HG03175 (cell line): ENCODE measurements around the gene IGFL2.
"Not testable (repeated sequence)": the region's sequence is repeated elsewhere in the genome, so short reads cannot be mapped to it uniquely, and the experiment has no call there.

Experiments used
- ATAC-seq: cut with Tn5 transposase; IDR thresholded peaks from one replicate; pipeline ENCODE4 v1.9.1; 2021; ENCODE audit warnings: mild to moderate bottlenecking, moderate library complexity; ENCODE audit not compliant: unreplicated experiment

IGFL2 gene

DNA sequence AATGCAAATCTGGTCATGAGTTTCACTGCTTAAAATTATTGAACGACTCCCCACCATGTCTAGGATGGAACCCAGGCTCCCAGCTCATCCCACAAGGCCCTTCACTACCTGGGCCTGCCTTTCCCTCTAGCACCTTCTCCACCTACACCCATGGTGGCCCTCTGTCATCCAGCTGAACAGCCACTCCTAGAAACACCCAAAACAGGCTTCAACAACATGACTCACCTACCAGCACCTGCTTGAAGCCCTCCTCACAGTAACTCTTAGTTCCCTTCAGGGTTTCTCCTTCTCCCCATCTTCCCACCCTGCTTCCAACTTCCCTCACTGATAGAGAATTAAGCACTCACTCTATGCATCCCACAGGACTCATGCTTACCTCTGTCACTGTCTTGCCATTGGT, 6.6 kb upstream of the IGFL2 start:
- ATAC-seq: no peak

- no peak for ATAC-seq
Observed at GRCh38 chr19:46142294-46142693, 5.7 kb upstream of the IGFL2 start.

DNA sequence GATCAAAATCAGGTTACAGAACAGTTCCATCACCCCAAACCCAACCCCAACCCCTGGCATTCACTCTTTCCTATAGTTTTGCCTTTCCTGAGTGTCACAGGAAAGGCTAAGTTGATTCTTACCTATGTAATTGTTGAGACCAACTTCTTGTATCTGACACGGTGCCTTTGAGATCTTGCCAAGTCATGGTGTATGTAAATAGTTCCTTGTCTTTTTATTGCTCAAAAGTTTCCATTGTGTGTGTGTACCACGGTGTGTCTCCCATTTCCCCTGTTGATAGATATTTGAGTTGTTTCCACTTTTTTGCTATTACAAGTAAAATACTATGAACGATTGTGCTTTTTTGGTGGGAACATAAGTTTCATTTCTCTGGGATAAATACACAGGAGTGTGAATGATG, 3.3 kb upstream of the IGFL2 start:
- ATAC-seq: no peak

DNA sequence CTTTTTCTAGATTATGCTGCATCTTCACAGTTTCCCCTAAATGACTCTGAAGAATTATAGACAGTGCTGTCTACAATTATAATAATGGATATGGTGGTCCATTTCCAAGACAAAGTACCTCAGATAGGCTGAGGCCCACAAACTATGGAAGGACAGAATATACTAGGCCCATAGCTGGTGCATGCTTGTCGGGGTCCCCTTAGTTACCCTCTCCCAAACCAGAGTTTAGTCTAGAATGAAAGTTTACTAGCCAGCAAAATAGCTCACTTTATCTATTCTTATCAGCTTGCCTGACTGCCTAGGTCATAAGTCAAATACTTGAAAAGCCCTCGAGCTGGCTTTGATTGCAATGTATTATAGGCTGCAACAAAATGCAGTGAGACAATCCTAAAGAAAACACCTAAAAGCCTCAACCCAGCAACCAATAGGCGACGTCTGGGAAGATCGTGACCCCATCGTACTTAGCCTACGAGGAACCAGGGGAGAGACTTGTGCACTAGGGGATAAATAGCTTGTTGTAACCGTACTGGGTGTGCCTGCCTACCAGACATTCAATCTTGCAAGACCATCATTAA, 785 bp upstream of the IGFL2 start:
- ATAC-seq: no peak

DNA sequence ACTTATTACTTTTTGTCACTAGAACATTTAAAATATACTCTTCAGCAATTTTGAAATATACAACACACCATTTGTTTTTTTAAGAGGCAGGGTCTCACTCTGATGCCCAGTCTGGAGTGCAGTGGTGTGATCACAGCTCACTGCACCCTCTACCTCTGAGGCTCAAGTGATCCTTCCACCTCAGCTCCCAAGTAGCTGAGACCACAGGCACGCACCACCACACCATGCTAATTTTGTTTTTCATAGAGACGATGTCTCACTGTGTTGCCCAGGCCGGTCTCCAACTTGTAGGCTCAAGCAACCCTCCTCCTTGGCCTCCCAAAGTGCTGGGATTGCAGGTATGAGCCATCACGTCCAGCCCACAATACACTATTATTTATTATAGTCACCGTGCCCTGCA, 2.6 kb downstream of the IGFL2 start:
- no peak for ATAC-seq

- ATAC-seq: no peak
Observed at GRCh38 chr19:46155237-46155636, 7.2 kb downstream of the IGFL2 start.

- no peak for ATAC-seq
Observed at GRCh38 chr19:46159418-46160232, 11.6 kb downstream of the IGFL2 start.

- ATAC-seq: no peak
Observed at GRCh38 chr19:46160233-46160775, 12.3 kb downstream of the IGFL2 start.

GRCh38 chr19:46161642-46162257, 13.7 kb downstream of the IGFL2 start:
- not testable (repeated sequence) for ATAC-seq

GRCh38 chr19:46162731-46163130, 14.7 kb downstream of the IGFL2 start:
- ATAC-seq: no peak

DNA sequence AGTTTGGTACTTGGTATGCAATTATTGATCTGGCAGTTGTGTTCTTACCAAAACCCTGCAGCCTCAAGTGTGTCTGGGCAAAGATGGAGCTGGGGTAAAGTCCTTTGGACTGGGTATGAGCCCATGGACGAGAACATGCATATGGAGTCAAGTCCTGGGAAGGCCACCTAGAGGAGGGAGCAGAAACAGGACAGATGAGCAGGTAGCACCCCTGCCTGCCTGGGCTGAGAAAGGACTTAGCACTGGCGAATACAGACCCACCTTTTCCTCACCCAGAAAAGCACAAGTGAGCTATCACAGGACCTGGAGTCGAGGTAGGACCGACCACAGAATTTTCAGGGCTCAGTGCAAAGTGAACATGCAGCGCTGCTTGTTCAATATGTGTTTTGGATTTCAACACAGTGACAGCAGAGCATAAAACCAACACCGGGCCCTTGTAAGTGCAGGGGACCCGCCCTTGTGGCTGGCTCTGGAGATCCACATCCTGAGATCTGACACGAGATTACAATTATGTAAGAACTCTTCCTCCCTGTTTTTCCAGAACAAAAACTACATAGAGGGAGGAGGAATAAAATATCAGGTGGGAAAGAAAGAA, 25.9 kb downstream of the IGFL2 start:
- no peak for ATAC-seq

DNA sequence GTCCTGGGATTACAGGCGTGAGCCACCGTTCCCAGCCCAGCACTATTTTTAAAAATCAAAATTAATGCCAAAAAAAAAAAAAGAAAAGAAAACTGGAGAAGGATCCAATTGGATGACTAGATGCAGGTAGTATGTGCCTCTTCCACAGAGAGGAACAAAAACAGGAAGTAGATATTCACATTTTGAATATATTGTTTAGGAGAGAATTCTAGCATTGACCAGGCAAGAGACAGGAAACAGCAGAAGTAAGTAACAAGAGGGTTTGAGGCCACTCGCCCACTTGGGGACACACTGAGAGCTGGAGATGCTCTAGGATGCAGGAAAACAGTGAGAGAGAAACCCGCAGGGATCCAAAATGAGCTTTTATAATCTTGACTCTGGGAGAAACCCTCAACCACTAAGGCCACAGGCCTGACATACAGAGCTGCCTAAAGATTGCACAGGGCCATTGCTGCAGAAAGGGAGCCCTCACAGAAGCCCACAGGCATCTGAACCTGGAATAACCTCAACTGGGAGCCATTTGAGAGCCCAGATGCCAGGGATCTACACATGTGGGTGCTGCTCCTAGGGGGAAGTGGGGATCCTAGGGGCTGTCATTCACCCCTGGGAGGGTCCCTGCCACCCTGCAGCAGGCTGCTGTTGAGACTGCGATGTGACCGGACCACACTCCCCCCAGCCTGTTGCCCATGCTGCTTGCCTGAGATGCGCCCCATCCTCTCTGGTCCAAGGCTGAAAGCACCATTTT, 28.2 kb downstream of the IGFL2 start:
- ATAC-seq: no peak

- no peak for ATAC-seq
Observed at GRCh38 chr19:46179076-46179759, 31.2 kb downstream of the IGFL2 start.

DNA sequence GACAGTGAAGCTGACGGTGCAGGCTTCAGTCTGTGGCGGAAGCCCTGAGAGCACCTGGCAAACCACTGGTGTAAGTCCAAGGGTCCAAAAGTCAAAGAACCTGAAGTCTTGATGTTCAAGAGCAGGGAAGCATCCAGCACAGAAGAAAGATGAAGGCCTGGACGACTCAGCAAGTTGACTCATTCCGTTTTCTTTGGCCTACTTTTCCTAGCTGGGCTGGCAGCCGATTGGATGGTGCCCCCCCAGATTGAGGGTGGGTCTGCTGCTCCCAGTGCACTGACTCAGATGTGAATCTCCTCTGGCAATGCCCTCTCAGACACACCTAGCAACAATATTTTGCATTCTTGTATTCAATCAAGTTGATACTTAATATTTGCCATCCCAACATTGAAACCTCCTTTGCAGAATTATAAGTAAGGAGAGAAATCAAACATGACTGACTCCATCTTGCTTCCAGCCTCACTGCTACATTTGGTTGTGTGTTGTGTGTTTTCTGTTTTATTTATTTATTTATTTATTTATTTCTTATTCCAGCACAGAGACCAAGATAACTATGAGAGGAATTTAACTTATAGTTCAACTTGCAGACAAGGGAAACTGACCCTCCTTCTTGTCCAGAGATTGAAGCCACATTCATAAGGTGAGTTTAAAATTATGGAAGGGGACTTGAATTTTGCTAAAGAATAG, 32.8 kb downstream of the IGFL2 start:
- ATAC-seq: no peak

DNA sequence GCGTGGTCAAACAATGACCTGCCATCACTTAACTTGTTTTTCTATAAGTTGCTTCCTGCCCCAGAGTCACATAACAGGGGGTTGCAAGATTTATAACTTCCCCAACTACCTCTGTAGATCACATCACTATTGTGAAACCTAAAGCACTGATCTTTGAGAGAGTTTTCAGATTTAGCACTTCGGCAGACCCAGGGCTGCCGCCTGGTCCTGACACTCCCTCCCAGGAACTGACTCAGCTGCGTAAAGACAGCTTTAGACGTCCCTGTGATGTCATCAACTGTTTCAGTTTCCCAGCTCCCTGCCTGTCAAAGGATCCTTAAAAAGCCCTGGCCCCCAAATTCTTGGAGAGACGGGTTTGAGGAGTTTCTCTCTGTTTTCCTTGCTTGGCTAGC, 33.3 kb downstream of the IGFL2 start:
- ATAC-seq: no peak

DNA sequence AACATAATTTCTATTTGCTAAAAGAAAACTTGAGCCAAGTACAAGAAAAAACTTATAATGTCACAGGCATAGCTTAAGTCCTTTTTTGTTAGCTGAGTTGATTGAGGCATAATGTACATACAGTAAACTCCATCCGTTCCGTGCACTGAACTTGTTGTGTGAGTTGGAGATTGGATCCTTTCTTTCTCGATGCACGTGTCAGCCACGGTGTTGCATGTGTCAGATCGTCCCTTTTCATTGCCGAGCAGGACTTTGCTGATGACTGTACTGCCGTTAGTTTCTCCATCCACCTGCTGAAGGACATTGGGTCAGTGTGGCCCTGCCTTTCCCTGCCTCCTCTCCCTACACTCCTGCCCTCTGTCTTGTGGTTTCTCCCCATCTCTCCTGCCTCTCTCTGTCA, 34.4 kb downstream of the IGFL2 start:
- no peak for ATAC-seq

DNA sequence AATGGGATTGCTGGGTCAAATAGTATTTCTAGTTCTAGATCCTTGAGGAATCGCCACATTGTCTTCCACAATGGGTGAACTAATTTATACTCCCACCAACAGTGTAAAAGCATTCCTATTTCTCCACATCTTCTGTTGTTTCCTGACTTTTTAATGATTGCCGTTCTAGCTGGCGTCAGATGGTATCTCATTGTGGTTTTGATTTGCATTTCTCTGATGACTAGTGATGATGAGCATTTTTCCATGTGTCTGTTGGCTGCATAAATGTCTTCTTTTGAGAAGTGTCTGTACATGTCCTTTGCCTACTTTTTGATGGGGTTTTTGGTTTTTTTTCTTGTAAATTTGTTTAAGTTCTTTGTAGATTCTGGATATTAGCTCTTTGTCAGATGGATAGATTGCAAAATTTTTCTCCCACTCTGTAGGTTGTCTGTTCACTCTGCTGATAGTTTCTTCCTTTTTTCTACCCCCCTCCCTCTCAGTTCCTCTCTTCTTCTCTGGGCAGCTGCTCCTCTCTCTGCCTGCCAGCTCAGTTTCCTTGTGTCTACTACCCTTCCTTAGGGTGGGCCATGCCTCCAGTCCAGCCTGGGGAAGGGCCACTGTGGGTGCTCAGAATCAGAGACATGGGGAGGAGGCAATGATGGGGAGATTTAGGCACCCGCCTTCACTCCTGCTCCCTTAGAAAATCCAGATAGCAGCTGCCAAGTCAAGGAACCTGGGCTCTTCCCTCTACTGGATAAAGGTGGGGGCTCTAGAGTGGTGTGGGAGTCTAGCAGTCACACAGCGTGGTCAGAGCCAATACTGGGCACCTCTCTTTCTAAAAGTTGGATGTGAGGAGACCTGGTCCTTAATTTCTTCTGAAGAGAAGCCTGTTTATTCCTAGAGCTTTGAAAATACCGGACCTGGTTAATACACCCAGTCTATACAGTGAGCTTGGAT, 37.0 kb downstream of the IGFL2 start:
- not testable (repeated sequence) for ATAC-seq

- no peak for ATAC-seq
Observed at GRCh38 chr19:46186101-46186716, 38.2 kb downstream of the IGFL2 start.
